ENCODE results near the gene ALKAL2.
"Not testable (repeated sequence)": the region's sequence is repeated elsewhere in the genome, so short reads cannot be mapped to it uniquely, and the experiment has no call there.

ALKAL2 gene

GRCh38 chr2:320561-320960, 32.7 kb upstream of the ALKAL2 start:
- TF ChIP-seq, protein P1, sequence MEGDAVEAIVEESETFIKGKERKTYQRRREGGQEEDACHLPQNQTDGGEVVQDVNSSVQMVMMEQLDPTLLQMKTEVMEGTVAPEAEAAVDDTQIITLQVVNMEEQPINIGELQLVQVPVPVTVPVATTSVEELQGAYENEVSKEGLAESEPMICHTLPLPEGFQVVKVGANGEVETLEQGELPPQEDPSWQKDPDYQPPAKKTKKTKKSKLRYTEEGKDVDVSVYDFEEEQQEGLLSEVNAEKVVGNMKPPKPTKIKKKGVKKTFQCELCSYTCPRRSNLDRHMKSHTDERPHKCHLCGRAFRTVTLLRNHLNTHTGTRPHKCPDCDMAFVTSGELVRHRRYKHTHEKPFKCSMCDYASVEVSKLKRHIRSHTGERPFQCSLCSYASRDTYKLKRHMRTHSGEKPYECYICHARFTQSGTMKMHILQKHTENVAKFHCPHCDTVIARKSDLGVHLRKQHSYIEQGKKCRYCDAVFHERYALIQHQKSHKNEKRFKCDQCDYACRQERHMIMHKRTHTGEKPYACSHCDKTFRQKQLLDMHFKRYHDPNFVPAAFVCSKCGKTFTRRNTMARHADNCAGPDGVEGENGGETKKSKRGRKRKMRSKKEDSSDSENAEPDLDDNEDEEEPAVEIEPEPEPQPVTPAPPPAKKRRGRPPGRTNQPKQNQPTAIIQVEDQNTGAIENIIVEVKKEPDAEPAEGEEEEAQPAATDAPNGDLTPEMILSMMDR (IDR thresholded peaks at IDR 0.05; ENCODE audit: insufficient read depth, low read depth, low read length, missing control alignments) = no peak
- no peak overlapping the region for H3K4me3 ChIP-seq (ENCODE audit: low read depth, low read length)
- no peak for DNase-seq (ENCODE audit: low read depth)

DNA sequence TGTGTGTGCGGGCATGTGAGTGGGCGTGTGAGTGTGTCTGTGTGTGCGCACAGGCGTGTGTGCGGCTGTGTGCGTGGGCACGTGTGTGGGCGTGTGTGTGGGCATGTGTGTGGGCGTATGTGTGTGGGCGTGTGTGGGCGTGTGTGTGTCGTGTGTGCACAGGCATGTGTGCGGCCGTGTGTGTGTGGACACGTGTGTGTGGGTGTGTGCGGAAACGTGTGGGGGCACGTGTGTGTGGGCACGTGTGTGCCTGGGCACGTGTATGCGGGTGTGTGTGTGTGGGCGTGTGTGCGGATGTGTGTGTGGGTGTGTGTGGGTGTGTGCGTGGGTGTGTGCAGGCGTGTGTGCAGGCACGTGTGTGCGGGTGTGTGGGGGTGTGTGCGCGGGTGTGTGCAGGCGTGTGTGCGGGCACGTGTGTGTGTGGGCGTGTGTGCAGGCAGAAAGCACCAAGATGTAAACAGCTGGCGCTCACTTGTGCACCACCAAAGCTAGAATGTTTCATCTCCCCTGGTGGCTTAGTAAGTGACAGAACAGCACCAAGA, 31.2 kb upstream of the ALKAL2 start:
- no peak for DNase-seq (ENCODE audit: low read depth)
- no peak overlapping the region for H3K4me3 ChIP-seq (ENCODE audit: low read depth, low read length)
- TF ChIP-seq, protein P1 (IDR thresholded peaks at IDR 0.05; ENCODE audit: insufficient read depth, low read depth, low read length, missing control alignments) = no peak

GRCh38 chr2:317501-318424, 29.9 kb upstream of the ALKAL2 start:
- H3K4me3 ChIP-seq (ENCODE audit: low read depth, low read length) = no peak overlapping the region
- TF ChIP-seq, protein P1 (IDR thresholded peaks at IDR 0.05; ENCODE audit: insufficient read depth, low read depth, low read length, missing control alignments) = no peak
- DNase-seq (ENCODE audit: low read depth) = peak; percentile 31

DNA sequence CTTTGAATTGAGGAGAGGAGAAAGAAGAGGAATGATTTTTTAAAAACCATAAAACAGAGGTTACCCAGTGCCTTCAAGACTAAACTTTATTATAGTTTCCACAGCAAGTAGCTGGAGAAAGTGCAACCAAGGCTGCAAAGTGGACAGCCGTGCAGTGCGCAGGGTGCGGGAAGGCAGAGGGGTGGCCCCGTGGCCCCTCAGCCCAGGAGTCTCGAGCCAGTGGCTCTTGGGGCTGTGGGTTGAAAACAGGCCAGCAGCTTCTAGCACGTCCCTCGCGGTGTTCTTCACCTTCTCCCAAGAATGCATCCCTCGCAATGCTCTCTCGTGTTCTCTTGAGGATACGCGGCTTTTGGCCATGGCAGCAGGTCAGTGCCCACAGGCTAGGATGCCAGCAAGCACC, 28.5 kb upstream of the ALKAL2 start:
- no peak for DNase-seq (ENCODE audit: low read depth)
- H3K4me3 ChIP-seq (ENCODE audit: low read depth, low read length) = no peak overlapping the region
- TF ChIP-seq, protein P1 (IDR thresholded peaks at IDR 0.05; ENCODE audit: insufficient read depth, low read depth, low read length, missing control alignments) = no peak

GRCh38 chr2:315925-316324, 28.0 kb upstream of the ALKAL2 start:
- DNase-seq (ENCODE audit: low read depth); H3K4me3 ChIP-seq (ENCODE audit: low read depth, low read length): not testable (repeated sequence)

GRCh38 chr2:314561-315336, 26.9 kb upstream of the ALKAL2 start:
- H3K4me3 ChIP-seq (ENCODE audit: low read depth, low read length) = no peak overlapping the region
- TF ChIP-seq, protein P1 (IDR thresholded peaks at IDR 0.05; ENCODE audit: insufficient read depth, low read depth, low read length, missing control alignments) = no peak
- no peak for DNase-seq (ENCODE audit: low read depth)

GRCh38 chr2:313991-314390, 26.1 kb upstream of the ALKAL2 start:
- TF ChIP-seq, protein P1 (IDR thresholded peaks at IDR 0.05; ENCODE audit: insufficient read depth, low read depth, low read length, missing control alignments) = no peak
- DNase-seq (ENCODE audit: low read depth) = no peak
- no peak overlapping the region for H3K4me3 ChIP-seq (ENCODE audit: low read depth, low read length)

Measured in GM12865 (cell line).